Measurements from ENCODE around the gene C2orf76. TPM values are rescaled to one million over a fixed set of nuclear protein-coding genes. Genes with fewer than 3 reads are reported as not detected.

C2orf76 gene
- total RNA-seq, 2 experiments from 2014 or later = 10.5 to 11.5 TPM

DNA sequence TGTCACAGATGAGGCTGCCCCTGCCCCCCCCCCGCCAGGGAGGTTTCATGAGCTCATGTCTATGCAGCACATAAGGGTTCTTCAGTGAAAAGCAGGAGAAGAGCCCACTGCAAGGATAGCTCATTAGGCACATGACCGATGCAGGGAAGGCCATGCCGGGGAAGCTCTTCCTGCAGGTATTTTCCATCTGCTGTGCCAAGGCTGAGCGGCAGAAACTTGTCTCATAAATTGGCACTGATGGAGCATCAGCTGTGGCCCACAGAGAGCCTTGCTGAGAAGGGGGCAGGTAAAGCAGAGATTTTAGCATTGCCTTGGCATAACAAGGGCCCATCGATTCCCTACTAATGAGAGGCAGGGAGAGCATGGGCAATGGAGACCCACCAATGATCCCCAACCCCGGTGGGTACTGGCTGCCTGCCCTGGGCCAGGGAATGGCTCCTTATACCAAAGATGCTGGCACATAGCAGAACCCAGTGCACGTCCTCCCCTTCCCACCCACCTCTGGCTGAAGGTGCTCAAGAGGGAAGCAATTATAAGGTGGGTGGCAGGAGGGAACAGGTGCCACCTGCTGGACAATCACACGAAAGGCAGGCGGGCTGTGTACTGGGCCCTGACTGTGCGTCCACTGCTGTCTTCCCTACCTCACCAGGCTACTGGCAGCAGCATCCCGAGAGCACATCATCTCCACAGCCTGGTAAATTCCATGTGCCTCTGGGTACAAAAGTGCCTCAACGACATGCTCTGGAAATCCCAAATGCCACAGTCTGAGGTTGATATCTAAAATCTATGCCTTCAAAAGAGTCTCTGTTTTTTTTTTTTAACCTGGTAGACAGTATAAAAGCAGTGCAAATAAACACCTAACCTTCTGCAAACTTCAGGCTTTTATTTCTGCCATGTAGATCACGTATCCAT, 101.6 kb downstream of the C2orf76 start:
- intact Hi-C loops (cut with micrococcal nuclease) = no loop called here

DNA sequence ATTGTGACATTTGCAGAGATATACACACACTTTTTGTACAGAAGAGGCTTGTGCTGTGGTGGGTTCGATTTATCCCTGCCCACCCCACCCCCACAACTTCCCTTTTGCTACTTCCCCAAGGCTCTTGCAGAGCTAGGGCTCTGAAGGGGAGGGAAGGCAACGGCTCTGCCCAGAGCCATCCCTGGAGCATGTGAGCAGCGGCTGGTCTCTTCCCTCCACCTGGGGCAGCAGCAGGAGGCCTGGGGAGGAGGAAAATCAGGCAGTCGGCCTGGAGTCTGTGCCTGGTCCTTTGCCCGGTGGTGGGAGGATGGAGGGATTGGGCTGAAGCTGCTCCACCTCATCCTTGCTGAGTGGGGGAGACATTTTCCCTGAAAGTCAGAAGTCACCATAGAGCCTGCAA, 103.0 kb downstream of the C2orf76 start:
- ChIA-PET CTCF (interaction anchor here (1.8 kb wide), 1 partner anchor 381 kb away, joined by 8 read pairs; no protein-coding TSS in a partner anchor), POLR2A (no interaction called here)
- Mint-ChIP-seq H3K36me3 (no peaks in the 10 kb centered on the region), H3K4me1 (ENCODE audit: low read depth) (no peaks in the 10 kb centered on the region), H3K4me3 (no peak overlapping the region), H3K27me3 (peaks cover 6% of the 10 kb centered on the region), H3K27ac (no peak overlapping the region), H3K9me3 (no peaks in the 10 kb centered on the region)
- DNase-seq = no peak
- intact Hi-C loops (cut with micrococcal nuclease) = no loop called here

More for the DNA sequence above, 101.6 kb downstream of the C2orf76 start:
- H3K4me1 Mint-ChIP-seq (ENCODE audit: low read depth) = no peaks in the 10 kb centered on the region
- DNase-seq = peak; percentile 44
- ChIA-PET CTCF (interaction anchor here (0.6 to 1.8 kb wide), 4 partner anchors 24 to 383 kb away, joined by 3 to 8 read pairs (median 4); no protein-coding TSS in a partner anchor), POLR2A (no interaction called here)
- no peak overlapping the region for H3K4me3 Mint-ChIP-seq
- no peaks in the 10 kb centered on the region for H3K36me3 Mint-ChIP-seq
- no peaks in the 10 kb centered on the region for H3K9me3 Mint-ChIP-seq
- H3K27ac Mint-ChIP-seq = no peak overlapping the region
- peaks cover 6% of the 10 kb centered on the region for H3K27me3 Mint-ChIP-seq

GRCh38 chr2:119263025-119263424, 103.6 kb downstream of the C2orf76 start:
- Mint-ChIP-seq H3K4me1 (ENCODE audit: low read depth) (no peaks in the 10 kb centered on the region), H3K9me3 (no peaks in the 10 kb centered on the region), H3K36me3 (no peaks in the 10 kb centered on the region), H3K27me3 (peaks cover 6% of the 10 kb centered on the region), H3K4me3 (no peak overlapping the region), H3K27ac (no peak overlapping the region)
- no peak for DNase-seq
- ChIA-PET CTCF (interaction anchor here (1.8 kb wide), 1 partner anchor 381 kb away, joined by 8 read pairs; no protein-coding TSS in a partner anchor), POLR2A (no interaction called here)
- intact Hi-C loops (cut with micrococcal nuclease) = no loop called here

- Mint-ChIP-seq H3K27me3 (peaks cover 5% of the 10 kb centered on the region), H3K4me1 (ENCODE audit: low read depth) (no peaks in the 10 kb centered on the region), H3K36me3 (no peaks in the 10 kb centered on the region), H3K9me3 (no peaks in the 10 kb centered on the region), H3K4me3 (no peak overlapping the region), H3K27ac (no peak overlapping the region)
- DNase-seq = no peak
- intact Hi-C loops (cut with micrococcal nuclease) = no loop called here
- POLR2A ChIA-PET = no interaction called here
- CTCF ChIA-PET = no interaction called here
Observed at GRCh38 chr2:119261493-119262225, 105.0 kb downstream of the C2orf76 start.

GRCh38 chr2:119260646-119261492, 105.8 kb downstream of the C2orf76 start:
- no peaks in the 10 kb centered on the region for H3K9me3 Mint-ChIP-seq
- H3K4me1 Mint-ChIP-seq (ENCODE audit: low read depth) = no peaks in the 10 kb centered on the region
- ChIA-PET POLR2A (no interaction called here), CTCF (no interaction called here)
- no peak overlapping the region for H3K4me3 Mint-ChIP-seq
- no peaks in the 10 kb centered on the region for H3K36me3 Mint-ChIP-seq
- DNase-seq = no peak
- peaks cover 5% of the 10 kb centered on the region for H3K27me3 Mint-ChIP-seq
- intact Hi-C loops (cut with micrococcal nuclease) = no loop called here
- H3K27ac Mint-ChIP-seq = no peak overlapping the region

- H3K27ac Mint-ChIP-seq = no peak overlapping the region
- no peaks in the 10 kb centered on the region for H3K36me3 Mint-ChIP-seq
- no peaks in the 10 kb centered on the region for H3K9me3 Mint-ChIP-seq
- no peak for DNase-seq
- no peaks in the 10 kb centered on the region for H3K4me1 Mint-ChIP-seq (ENCODE audit: low read depth)
- ChIA-PET CTCF (no interaction called here), POLR2A (no interaction called here)
- intact Hi-C loops (cut with micrococcal nuclease) = no loop called here
- H3K4me3 Mint-ChIP-seq = no peak overlapping the region
- H3K27me3 Mint-ChIP-seq = peaks cover 3% of the 10 kb centered on the region
Observed at GRCh38 chr2:119259296-119259860, 107.3 kb downstream of the C2orf76 start.

DNA sequence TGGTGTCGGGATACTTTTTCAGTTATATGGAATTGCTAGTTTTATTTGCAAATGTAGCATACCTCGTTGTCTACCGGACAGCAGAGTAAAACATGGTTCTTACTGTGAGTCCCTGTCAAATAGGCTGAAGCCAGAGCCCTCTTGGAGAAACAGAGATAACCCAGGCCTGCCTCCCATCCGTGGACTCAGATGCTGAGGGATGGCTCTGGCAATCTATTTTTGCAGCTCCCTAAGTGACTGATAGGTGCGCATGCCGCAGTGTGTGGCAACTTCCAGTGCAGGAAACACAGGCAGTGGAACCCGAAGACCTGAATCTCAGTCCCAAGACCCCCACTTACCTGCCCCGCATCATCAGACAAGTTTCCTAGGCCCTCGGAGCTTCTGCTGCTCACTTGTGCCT, 109.4 kb downstream of the C2orf76 start:
- POLR2A ChIA-PET = no interaction called here
- intact Hi-C loops (cut with micrococcal nuclease) = no loop called here

DNA sequence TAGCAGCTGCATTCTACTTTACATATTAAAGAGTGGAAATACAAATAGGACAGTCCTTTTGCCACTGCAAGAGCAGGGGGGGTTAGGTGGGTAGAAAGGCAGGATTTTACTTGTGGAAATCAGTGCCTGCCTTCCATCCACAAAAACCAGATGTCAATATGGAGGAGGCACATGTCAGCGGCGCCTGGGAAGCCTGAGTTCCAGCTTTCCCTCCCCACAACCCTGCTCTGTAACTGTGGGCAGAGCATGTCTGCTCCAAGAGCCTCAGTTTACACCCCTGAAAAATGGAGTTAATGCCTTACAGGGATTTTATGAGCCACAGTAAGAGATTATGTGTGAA, 110.1 kb downstream of the C2orf76 start:
- Mint-ChIP-seq H3K9me3 (no peaks in the 10 kb centered on the region), H3K4me1 (ENCODE audit: low read depth) (no peaks in the 10 kb centered on the region), H3K4me3 (no peak overlapping the region), H3K27me3 (no peaks in the 10 kb centered on the region), H3K27ac (no peak overlapping the region), H3K36me3 (no peaks in the 10 kb centered on the region)
- intact Hi-C loops (cut with micrococcal nuclease) = no loop called here
- DNase-seq = no peak
- ChIA-PET CTCF (no interaction called here), POLR2A (no interaction called here)

More for the DNA sequence above, 109.4 kb downstream of the C2orf76 start:
- H3K4me3 Mint-ChIP-seq = no peak overlapping the region
- no peaks in the 10 kb centered on the region for H3K36me3 Mint-ChIP-seq
- no peaks in the 10 kb centered on the region for H3K4me1 Mint-ChIP-seq (ENCODE audit: low read depth)
- no peak for DNase-seq
- CTCF ChIA-PET = no interaction called here
- H3K9me3 Mint-ChIP-seq = no peaks in the 10 kb centered on the region
- H3K27me3 Mint-ChIP-seq = no peaks in the 10 kb centered on the region
- no peak overlapping the region for H3K27ac Mint-ChIP-seq

DNA sequence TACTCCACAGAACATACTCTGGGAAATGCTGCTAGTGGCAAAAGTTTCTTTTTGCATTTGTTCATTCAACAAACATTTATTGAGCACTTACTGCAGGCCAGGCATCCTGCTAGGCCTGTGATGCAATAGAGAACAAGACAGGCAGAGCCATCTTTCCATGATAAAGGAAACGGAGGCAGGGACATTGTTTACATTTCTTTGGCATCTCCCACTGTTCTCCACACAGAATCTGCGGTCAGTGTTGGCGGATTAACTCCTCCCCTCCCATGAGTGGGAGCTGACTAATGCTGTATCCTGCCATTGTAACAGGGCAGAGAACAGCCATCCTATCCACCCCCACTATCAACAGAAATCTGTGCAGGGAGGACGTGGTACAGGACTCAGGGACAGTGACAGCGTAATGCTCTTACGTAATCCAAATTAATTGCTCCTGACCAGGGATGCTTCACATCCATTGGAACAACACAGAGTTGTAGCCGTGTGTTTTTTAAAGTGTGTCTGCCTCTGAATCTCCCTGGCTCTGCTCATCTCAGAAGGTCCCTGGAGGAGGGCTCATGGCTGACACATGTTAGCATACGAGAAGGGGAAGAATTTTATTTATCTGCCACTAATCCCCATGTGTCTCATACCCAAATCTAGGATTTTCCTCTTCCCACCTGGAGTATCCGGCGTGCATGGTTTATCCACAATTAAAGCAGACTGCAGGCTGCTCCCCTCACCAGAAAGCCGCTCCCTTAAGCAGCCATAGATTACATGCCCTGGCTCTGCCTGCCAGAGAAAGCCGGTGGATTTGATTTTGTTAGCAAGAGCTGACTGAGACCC, 110.7 kb downstream of the C2orf76 start:
- H3K4me3 Mint-ChIP-seq = no peak overlapping the region
- no peaks in the 10 kb centered on the region for H3K36me3 Mint-ChIP-seq
- no peak overlapping the region for H3K27ac Mint-ChIP-seq
- H3K9me3 Mint-ChIP-seq = no peaks in the 10 kb centered on the region
- peaks cover 1% of the 10 kb centered on the region for H3K27me3 Mint-ChIP-seq
- POLR2A ChIA-PET = no interaction called here
- no peaks in the 10 kb centered on the region for H3K4me1 Mint-ChIP-seq (ENCODE audit: low read depth)
- DNase-seq = no peak
- intact Hi-C loops (cut with micrococcal nuclease) = no loop called here
- CTCF ChIA-PET = no interaction called here

DNA sequence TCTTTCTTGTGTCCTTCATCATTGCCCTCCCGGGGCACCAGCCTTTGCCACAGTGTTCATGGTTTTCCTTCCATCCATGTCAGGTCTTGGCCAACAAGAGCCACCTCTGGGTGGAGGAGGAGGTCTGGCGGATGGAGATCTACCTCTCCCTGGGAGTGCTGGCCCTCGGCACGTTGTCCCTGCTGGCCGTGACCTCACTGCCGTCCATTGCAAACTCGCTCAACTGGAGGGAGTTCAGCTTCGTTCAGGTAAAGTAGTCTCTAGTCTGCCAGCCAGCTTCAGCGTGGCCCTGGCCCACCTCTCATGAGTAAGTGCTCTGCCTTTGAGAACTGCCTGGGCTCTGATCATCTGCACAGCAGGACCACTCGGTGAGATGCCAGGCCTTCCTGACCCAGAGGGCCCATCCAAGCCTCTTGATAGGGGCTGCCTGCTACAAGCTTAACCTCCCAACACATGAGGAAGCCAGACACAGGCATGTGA, 112.0 kb downstream of the C2orf76 start:
- no peak overlapping the region for H3K27ac Mint-ChIP-seq
- no peak for DNase-seq
- ChIA-PET CTCF (no interaction called here), POLR2A (no interaction called here)
- intact Hi-C loops (cut with micrococcal nuclease) = no loop called here
- H3K27me3 Mint-ChIP-seq = peaks cover 3% of the 10 kb centered on the region
- no peak overlapping the region for H3K4me3 Mint-ChIP-seq
- H3K9me3 Mint-ChIP-seq = no peaks in the 10 kb centered on the region
- H3K36me3 Mint-ChIP-seq = no peaks in the 10 kb centered on the region
- no peaks in the 10 kb centered on the region for H3K4me1 Mint-ChIP-seq (ENCODE audit: low read depth)

DNA sequence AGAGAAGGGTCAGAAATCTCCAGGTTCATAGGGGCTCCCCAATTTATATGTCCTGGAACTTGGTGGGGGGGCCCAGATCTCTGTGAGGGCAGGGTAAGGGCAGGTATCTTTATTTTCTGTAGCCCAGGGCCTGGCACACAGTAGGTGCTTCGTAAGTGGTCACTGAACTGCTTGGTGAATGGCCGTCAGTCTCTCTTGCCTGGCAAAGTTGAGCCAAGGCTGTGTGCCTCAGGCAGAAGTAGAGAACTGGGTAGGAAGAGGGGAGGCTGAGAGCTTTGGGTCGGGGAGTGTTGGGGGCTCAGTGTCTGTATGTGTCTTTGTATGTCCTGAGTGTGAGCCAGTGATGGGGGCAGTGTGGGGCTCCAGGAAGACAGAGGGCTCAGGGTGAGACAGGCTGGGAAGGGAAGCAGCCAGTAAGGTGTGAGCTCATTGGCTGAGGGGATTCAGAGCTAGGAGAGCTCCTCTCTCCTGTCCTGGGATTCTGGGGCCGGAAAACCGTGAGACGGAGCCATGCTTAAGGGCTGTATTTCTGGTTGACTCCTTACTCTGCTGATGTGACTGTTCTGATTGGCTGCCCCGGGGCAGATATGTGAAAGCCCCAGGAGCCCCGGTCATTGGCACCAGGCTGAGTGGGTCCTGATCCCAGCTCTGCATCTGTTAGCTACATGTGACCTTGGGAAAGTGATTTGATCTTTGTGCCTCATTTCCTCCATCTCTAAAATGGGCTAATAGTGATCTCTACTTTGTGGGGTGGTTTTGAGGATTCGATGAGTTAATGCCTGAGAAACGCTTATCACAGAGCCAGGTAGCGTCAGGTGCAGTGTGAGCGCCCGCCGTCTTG, 112.7 kb downstream of the C2orf76 start:
- H3K4me3 Mint-ChIP-seq = no peak overlapping the region
- intact Hi-C loops (cut with micrococcal nuclease) = no loop called here
- H3K4me1 Mint-ChIP-seq (ENCODE audit: low read depth) = no peaks in the 10 kb centered on the region
- DNase-seq = no peak
- H3K9me3 Mint-ChIP-seq = no peaks in the 10 kb centered on the region
- H3K27me3 Mint-ChIP-seq = peaks cover 3% of the 10 kb centered on the region
- ChIA-PET POLR2A (no interaction called here), CTCF (no interaction called here)
- H3K36me3 Mint-ChIP-seq = no peaks in the 10 kb centered on the region
- H3K27ac Mint-ChIP-seq = no peak overlapping the region
